DOHH2 (cell line): Measurements from ENCODE around the gene SHROOM1.

Source experiments
- CTCF ChIP-seq: fragments of 200-600 bp; sonication (generic); IDR thresholded peaks from one replicate; pipeline ENCODE4 v1.5.1; 2014; ENCODE audit warnings: antibody characterized with exemption, mild to moderate bottlenecking, low read depth, low read length; ENCODE audit not compliant: poor library complexity, severe bottlenecking
- EZH2phosphoT487 ChIP-seq: fragments of 200-600 bp; sonication (generic); IDR thresholded peaks from 2 replicates; pipeline ENCODE4 v1.6.1; 2017; ENCODE audit warnings: borderline replicate concordance, mild to moderate bottlenecking, antibody characterized with exemption, low read length, moderate library complexity, mixed read lengths

- TF ChIP-seq CTCF (peak; percentile 77), EZH2phosphoT487 (no peak)
These were observed 558 bp downstream of the SHROOM1 start for GRCh38 chr5:132829742-132830435.
